Activated T-helper 1 cell treated with anti-CD3 and anti-CD28 coated beads, Interleukin-2, amount 50 U/mL, for 16 hours (primary cell): Measurements from ENCODE around the gene CHIT1.
A peak's percentile ranks its signal among the peaks of the same experiment; 100 is the strongest.

Experiments
- DNase-seq, 2 donors: peaks; one replicate each; pipeline ENCODE4 v3.0.0-alpha.2; 2020; ENCODE audit warnings: low read depth in 1 of 2, low spot score in 1 of 2

CHIT1 gene

GRCh38 chr1:203217139-203217655 is 12.3 kb downstream of the CHIT1 start:
- DNase-seq: no peak

- peak in 1 of 2 donors; percentile 23 for DNase-seq
Measured at GRCh38 chr1:203216274-203217138, 13.0 kb downstream of the CHIT1 start.

DNA sequence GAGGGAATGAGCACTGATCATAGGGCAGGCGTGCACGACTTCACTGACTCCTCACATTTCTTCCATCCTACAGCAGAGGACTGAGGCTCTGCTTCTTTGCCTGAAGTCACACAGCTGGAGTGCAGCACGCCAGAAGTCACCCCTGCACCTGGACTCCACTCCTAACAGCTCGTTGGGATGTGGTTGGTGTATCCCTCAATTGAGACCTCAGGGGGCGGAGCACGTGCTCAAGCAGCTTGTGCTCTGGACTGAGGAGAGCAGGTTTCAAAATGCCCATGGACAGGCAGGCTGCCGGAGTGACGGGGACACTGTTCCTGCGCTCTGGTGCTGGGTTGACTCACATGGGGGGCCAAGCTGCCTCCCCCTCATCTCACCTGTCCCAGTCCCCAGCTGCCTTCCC is 13.9 kb downstream of the CHIT1 start:
- no peak for DNase-seq

DNA sequence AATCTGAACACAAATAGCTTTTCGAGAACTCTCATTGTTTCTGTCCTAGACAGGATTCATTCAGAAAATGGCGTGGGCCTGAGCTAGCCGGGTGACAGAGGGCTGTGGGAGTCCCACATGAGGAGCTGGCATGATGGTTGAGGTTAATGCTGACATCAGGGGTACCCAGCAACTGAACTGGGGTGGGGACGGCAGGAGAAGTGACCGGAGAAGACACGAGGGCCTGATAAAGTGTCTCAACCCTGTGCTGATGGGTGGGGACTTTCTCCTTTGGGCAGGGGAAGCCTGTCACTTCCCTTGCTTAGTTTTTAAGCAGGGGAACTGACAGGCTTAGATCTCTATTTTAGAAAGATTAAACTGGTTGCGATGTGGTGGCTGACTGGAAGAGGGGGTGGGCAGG is 14.6 kb downstream of the CHIT1 start:
- no peak for DNase-seq

GRCh38 chr1:203213126-203213525 is 16.3 kb downstream of the CHIT1 start:
- DNase-seq: no peak

DNA sequence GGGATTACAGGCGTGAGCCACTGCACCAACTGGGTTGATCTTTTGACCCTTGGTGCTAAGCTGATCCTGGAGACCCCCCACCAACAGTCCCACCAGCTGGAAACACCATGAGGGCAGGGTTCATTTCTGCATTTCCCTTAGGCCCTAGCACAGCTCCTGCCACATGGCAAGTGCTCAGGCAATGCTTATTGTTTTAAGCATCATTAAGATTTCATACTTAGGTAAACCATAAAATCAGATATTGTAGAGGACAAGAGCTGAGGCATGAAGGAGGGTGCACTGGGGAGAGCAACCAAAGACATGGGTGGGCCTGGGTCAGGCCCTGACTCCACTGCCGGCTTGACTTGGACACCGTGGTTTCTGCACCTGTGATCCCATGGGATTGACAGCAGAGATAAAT is 17.7 kb downstream of the CHIT1 start:
- DNase-seq: no peak

GRCh38 chr1:203210988-203211387 is 18.5 kb downstream of the CHIT1 start:
- DNase-seq: no peak

DNA sequence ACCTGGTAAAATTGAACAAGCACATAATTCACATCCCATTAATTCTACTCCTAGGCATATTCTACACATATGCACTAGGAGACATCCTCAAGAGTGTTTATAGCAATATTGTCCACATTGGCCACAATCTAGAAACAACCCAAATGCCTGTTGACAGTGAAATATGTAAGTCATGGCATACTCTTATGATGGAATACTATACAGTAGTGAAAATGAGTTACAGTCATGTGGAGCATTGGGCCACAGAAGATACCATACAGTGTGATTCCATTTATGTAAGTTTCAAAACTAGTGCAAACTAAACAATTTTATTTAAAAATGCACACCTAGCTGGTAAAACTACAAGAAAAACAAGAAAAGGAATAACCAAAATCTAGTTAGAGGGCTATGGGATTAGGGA is 19.1 kb downstream of the CHIT1 start:
- DNase-seq: no peak

DNA sequence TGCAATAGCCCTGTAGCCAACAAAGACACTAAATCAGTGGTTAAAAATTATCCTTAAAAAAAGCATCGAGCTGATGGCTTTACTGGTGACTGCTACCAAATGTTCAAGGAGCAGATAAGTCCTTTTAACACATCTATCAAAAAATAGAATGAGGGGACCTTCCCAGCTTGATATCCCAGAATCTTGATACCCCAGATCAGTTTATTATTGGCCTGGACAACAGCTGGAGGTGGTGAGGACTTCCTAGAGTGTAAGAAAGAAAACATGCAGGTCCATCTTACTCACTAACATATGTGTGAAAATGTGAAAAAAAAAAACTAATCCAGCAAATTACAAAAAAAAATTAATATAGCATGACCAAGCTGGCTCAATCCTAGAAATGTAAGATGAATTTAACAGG is 21.3 kb downstream of the CHIT1 start:
- no peak for DNase-seq

DNA sequence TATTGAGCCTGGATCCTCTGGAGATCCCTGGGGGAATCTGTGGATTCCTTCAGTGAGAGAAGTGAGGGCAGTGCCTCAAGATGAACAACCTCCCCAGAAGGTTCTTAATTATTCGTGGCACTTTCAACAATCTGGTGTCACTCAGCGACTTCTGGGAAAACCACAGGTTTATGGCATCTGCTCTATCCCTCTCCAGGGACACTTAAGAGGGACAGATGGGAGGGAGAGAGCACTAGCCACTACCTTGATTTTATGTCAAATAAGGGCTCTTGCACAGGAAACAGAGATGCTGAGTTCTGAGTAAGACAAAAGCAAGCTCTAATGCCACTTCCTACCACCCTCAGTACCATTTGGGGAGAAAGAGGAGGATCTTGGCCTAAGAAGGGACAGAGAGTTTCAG is 21.7 kb downstream of the CHIT1 start:
- DNase-seq: no peak

GRCh38 chr1:203206129-203206687 is 23.3 kb downstream of the CHIT1 start:
- DNase-seq: no peak

DNA sequence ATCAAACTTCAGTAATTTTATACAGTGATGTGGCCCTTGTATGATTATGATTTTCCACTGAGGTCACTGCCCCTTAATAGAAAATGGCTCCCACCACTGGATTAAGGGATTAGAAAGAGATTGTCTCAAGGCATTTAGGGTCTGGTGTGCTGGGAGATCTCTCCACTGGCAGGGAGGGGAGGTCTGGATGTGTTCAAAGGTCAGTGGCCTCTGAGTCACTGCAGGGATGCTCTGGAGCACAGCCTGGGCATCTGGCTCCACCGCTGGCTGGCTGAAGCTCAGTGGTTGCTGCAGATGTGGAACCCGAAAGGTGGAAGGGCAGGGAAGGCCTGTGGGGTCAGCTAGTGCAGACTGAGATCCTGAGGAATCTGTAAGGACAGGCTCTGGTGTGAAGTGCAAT is 24.7 kb downstream of the CHIT1 start:
- no peak for DNase-seq

DNA sequence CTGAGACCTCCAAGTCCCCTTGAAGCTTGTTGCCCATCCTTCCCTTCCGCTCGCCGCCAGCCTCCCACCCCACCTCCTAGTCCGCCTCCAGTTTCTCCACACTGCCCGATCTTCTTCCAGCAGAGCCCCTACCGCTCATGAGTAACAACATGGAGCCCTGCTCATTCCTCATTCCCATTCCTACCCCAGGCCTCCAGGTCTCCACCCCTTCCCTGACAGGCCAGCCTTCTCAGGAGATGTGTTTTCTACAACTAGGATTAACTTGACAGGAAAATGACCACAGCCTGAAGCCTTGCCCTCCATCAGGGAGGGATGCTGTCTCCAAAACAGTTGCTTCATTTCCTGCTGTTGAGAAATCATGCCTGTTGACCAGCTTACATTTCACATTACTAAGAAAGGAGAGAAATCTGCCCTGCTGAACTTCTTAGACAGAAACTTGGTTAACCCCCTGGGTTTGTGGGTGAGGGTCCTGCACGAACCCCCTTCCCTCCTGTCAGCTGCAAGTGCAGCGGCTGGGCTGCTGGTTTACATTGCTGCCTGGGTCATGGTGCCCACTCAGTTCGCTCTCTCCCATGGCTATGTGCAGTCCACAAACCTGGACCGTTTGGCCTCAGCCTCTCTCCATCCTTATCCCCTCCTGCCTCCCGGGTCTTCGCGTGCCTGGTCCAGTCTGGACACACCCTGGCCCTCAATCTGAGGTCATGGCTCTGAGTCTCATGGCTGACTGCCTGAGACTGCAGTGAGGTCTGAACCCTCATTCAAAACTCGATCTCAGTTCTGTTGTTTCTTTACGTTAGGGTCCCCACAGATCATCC is 26.8 kb downstream of the CHIT1 start:
- no peak for DNase-seq

DNA sequence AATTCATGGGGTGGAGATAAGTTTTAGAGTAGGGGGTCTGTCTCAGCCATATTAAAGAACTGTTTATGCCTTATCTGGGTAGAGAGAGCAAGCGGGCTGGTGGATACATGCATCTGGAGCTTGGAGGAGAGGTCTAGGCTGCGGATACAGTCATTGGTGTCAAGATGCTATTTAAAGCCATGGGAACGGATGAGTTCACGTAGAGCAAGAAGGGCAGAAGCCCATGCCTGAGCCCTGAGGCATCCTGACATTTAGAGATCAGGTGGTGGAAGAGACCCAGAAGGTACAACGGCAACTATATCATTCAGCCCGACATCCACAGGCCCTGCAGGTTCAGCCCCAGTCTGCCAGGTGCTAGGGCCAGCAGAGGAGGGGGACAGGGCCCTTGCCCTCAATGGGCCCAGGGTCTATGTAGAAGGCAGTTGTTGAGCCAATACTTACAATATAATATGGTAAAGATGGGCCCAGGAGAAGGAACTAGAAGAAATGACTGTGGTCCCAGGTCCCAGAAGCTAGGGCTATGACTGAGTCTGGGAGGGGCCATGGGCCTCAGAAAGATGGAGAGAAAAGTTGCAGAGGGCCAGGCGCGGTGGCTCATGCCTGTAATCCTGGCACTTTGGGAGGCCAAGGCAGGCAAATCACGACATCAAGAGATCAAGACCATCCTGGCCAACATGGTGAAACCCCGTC is 27.8 kb downstream of the CHIT1 start:
- no peak for DNase-seq

DNA sequence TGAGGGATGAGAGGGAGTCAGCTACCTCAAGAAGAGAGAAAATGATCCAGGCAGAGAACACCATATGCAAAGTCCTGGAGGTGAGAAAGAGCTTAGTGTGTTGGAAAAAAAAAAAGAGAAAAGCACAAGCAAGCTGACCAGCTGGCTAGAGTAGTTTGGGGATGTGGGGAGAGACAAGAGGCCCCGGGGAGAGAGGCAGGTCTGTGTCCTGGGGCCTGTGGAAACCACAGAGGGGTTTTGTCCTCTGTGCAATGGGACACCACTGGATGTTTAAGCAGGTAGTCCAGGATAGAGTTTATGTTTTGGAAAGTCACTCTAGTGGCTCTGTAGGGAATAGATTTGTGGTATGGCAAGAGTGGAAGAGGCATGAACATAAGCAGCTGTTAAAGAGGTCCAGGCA is 28.6 kb downstream of the CHIT1 start:
- DNase-seq: no peak

- no peak for DNase-seq
Measured at GRCh38 chr1:203199816-203200571, 29.5 kb downstream of the CHIT1 start.

GRCh38 chr1:203199481-203199815 is 30.0 kb downstream of the CHIT1 start:
- DNase-seq: no peak

DNA sequence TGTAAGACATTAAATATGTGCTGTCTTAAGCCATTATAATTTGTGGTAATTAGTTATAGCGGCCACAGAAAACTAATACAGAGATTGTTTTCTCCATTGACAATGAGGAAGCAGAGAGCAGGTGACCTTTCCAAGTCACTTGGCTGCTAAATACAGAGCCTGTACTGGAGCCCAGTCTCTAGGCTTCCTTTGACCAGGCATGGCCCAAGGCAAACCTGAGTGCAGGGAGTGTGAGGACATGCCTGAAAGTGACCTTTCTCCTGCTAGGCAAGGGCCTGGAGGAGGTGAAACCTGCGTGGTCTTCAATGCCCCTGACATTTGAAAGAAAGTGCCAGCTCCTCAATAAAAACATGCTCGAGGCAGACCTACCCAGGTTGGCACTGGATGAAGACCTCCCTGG is 30.5 kb downstream of the CHIT1 start:
- DNase-seq: no peak

DNA sequence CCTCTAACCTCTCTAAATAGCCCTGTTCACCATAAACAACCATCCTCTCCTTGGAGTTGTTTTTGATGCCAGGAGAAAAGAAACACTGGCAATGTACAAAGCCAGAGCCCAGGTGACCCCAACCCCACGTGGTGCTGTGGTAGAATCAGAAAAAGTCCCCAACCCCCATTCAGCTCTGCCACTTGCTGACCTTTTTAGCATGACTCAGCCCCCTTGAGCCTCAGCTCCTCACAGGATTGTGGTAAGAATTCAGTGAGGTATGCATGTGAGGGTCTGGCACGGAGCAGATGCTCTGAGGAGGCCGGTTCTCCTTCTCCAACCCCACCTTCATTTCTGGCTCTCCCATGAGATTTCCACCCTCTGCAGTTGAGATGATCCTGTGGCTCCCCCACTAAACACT is 31.8 kb downstream of the CHIT1 start:
- DNase-seq: no peak

DNA sequence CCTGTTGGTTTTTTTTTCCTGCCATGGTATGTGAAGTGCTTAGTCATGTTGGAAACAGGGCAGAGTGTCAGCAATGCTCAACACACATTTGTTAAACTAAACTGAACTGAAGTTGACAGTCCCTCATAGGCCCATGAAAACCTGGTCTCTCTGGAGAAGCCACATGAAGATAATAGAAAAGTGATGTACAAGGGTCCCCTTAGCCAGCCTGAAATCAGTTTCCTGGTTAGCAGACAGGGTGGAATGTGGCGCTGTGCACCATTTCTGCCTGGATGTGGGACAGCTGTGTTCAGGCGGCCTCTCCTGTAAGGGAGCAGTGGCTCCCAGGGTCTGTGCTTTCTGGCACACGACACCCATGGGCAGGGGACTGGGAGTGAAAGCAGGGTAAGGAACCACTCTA is 33.1 kb downstream of the CHIT1 start:
- DNase-seq: no peak

DNA sequence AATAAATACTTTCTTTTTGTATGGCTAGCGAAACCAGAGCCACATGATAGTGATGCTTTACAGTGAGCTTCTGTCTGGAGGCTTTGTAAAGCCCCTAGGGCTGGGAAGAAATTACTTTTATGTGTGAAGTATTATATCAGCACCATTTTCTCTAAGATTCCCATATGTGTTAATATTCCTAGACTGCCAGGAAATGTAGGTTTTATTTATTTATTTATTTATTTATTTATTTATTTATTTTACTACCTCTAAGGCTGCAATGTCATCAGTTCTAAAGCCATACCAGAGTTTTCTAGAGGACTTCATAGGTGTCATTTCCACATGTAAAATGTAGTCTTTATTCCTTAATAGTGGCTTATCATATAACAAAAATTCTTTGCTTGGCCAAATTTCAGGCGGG is 38.5 kb downstream of the CHIT1 start:
- DNase-seq: no peak
